ENCODE measurements around the gene PTPRB. TPM values are rescaled to one million over a fixed set of nuclear protein-coding genes. Genes with fewer than 3 reads are reported as not detected.

PTPRB gene
- total RNA-seq, 4 donors from 2014 or later, result 36.8 to 107 (median 63.1) TPM

- Histone ChIP-seq H3K27ac (no peak overlapping the region), H3K36me3 (no peaks in the 10 kb centered on the region), H3K9me3 (no peaks in the 10 kb centered on the region), H3K4me1 (no peaks in the 10 kb centered on the region), H3K4me3 (no peak overlapping the region), H3K27me3 (no peaks in the 10 kb centered on the region)
- no peak for DNase-seq
- no peak for TF ChIP-seq CTCF (IDR thresholded peaks at IDR 0.05)
- no peak for TF ChIP-seq POLR2A (IDR thresholded peaks at IDR 0.05)
- intact Hi-C loops (cut with DNase I; ENCODE audit: low total_unique reads), result no loop called here
These were observed 20.5 kb upstream of the PTPRB start for GRCh38 chr12:70657616-70658286.

GRCh38 chr12:70652451-70652850 lies 15.2 kb upstream of the PTPRB start:
- no peak overlapping the region for H3K27ac ChIP-seq
- DNase-seq, result no peak
- H3K36me3 ChIP-seq, result no peaks in the 10 kb centered on the region
- no peaks in the 10 kb centered on the region for H3K27me3 ChIP-seq
- no peak overlapping the region for H3K4me3 ChIP-seq
- H3K9me3 ChIP-seq, result no peaks in the 10 kb centered on the region
- no peak for TF ChIP-seq CTCF (IDR thresholded peaks at IDR 0.05)
- no peak for TF ChIP-seq POLR2A (IDR thresholded peaks at IDR 0.05)
- H3K4me1 ChIP-seq, result no peaks in the 10 kb centered on the region
- intact Hi-C loops (cut with DNase I; ENCODE audit: low total_unique reads), result no loop called here

- H3K27me3 ChIP-seq, result no peaks in the 10 kb centered on the region
- H3K4me3 ChIP-seq, result no peak overlapping the region
- H3K36me3 ChIP-seq, result no peaks in the 10 kb centered on the region
- intact Hi-C loops (cut with DNase I; ENCODE audit: low total_unique reads), result no loop called here
- no peak for DNase-seq
- no peak for TF ChIP-seq CTCF (IDR thresholded peaks at IDR 0.05)
- no peak overlapping the region for H3K27ac ChIP-seq
- H3K4me1 ChIP-seq, result no peaks in the 10 kb centered on the region
- no peaks in the 10 kb centered on the region for H3K9me3 ChIP-seq
These were observed 11.6 kb upstream of the PTPRB start for GRCh38 chr12:70648831-70649230.

- intact Hi-C loops (cut with DNase I; ENCODE audit: low total_unique reads), result no loop called here
- no peak overlapping the region for H3K27ac ChIP-seq
- H3K4me1 ChIP-seq, result no peaks in the 10 kb centered on the region
- no peak overlapping the region for H3K4me3 ChIP-seq
- H3K36me3 ChIP-seq, result no peaks in the 10 kb centered on the region
- TF ChIP-seq CTCF (IDR thresholded peaks at IDR 0.05) (no peak), POLR2A (IDR thresholded peaks at IDR 0.05) (no peak)
- no peaks in the 10 kb centered on the region for H3K9me3 ChIP-seq
- no peaks in the 10 kb centered on the region for H3K27me3 ChIP-seq
- no peak for DNase-seq
These were observed 11.0 kb upstream of the PTPRB start for GRCh38 chr12:70648191-70648590.

- no peaks in the 10 kb centered on the region for H3K36me3 ChIP-seq
- H3K27ac ChIP-seq, result peak overlapping the region in 1 of 2 donors; percentile 18
- intact Hi-C loops (cut with DNase I; ENCODE audit: low total_unique reads), result no loop called here
- H3K27me3 ChIP-seq, result no peaks in the 10 kb centered on the region
- H3K4me1 ChIP-seq, result no peaks in the 10 kb centered on the region
- no peak for DNase-seq
- H3K9me3 ChIP-seq, result no peaks in the 10 kb centered on the region
- TF ChIP-seq POLR2A (IDR thresholded peaks at IDR 0.05) (no peak), CTCF (IDR thresholded peaks at IDR 0.05) (no peak)
- H3K4me3 ChIP-seq, result no peak overlapping the region
These were observed 9.6 kb upstream of the PTPRB start for GRCh38 chr12:70646850-70647249.
